Heart left ventricle (tissue), 13 donors: ENCODE measurements around the gene AGER.
A peak's percentile ranks its signal among the peaks of the same experiment; 100 is the strongest.

Experiments used
- CTCF ChIP-seq, 12 donors: fragments of 200-600 bp; sonication (generic) in 4 of 12; IDR thresholded peaks; one replicate each; pipeline versions ENCODE4 v1.5.0 to v1.8.0; 2018 to 2022; ENCODE audit warnings: antibody characterized with exemption in 12 of 12, mild to moderate bottlenecking in 5 of 12
- POLR2A ChIP-seq, 2 donors: fragments of 450-650 bp; IDR thresholded peaks; one replicate each; pipeline ENCODE4 v1.6.1; 2017; ENCODE audit warnings: antibody characterized with exemption in 2 of 2, mild to moderate bottlenecking in 2 of 2, moderate library complexity in 2 of 2
- donor health status: ischemic (EF 13 %, LVEDD 7.1; RV severe dilation, severe dysfunction).
- donor health status: DM: no; HTN: yes; CAD: no.
- donor health status: DM: no; HTN: no; CAD: no.
- donor health status: ischemic (EF 25% LVEDD 6.9; RV normal size, moderate dysfunction).
- donor health status: ischemic (EF 25% LVEDD 5.7; RV mildly dilated, moderate dysfunction).
- donor health status: ischemic (EF 35%, LVEDD 5.7; RV mildly dilated, moderate dysfunction).
- donor health status: nonischemic (EF 11% LVEDD 7.7; RV severe dilation, severe dysfunction).
- donor health status: DM: yes; HTN: yes; CAD: no.
- donor health status: PGD.
- donor health status: ischemic (EF 29% LVEDD 5.4; RV normal size, mild dysfunction).
- donor health status: nonischemic (EF 23%, LVEDD 6.1; RV moderate dilation, normal function).

GRCh38 chr6:32153564-32154513 is 30.2 kb downstream of the AGER start, which contains the start of gene PPT2:
- TF ChIP-seq CTCF (IDR thresholded peaks at IDR 0.05) (peak in 5 of 12 donors; percentile 3 to 46 (median 18)), POLR2A (IDR thresholded peaks at IDR 0.05) (no peak)
